ENCODE results near the gene TUBA8. TPM values are rescaled to one million over a fixed set of nuclear protein-coding genes. Genes with fewer than 3 reads are reported as not detected.
"Not testable (repeated sequence)": the region's sequence is repeated elsewhere in the genome, so short reads cannot be mapped to it uniquely, and the experiment has no call there.

Gene TUBA8
- total RNA-seq (2014; rRNA removed; shearing (Covaris generic)) (0.32 TPM in 1 of 2 replicates, not detected in the other), polyA plus RNA-seq (2016; fragmentation: Nextera tagmentation; extraction: Ambion mirVana) (0.13 TPM in 1 of 2 replicates, not detected in the other)

DNA sequence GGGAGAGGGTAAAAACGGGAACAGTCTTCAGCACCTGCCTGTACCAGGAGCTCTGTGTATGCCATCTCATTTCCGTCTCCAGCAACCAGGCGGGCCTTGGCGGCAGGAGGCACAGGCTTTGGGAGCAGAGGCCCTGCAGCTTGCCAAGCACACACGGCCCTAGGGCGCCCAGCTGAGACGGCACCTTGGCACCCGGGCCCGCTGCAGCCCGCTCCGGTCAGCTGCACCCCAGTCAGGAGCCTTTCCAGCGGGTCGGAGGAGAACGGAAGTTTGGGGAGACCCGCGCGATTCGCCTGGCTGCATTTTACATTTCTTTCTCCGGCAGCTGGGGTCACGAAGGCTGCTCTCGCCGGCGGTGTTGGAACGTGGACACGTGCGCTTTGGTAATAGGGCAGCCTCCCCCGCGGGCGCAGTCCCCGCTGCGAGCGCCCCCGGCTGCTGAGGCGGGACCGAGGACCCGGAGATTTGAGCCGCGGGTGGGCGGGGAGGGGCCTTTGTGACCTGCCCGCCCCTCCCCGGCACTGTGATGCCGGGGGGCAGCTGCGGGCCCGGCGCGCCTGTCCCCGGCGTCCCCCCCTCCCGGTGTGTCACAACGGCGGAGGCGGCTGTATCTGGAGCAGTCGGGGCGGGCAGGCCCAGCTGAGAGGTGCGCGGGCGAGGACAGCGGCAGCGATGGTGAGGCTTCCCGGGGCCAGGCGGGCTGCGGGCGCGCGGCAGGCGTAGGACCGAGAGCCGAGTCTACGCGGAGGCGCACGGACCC, at the start of gene TUBA8:
Gene TUBA8 (plus strand): TSS at position 616 of the 760 bp plus-strand sequence. CDS start 57 bp downstream, at position 673.
- peak; percentile 75 for DNase-seq
- Histone ChIP-seq H3K4me3 (peak within 1 kb of the TSS; percentile 68), H3K79me2 (ENCODE audit: insufficient read depth) (no peaks in the 10 kb centered on the region), H3K27me3 (replicated peaks; ENCODE audit: insufficient read depth) (no peaks in the 10 kb centered on the region), H3K4me2 (ENCODE audit: unreplicated experiment) (peak within 1 kb of the TSS; percentile 65), H3K27ac (no peak within 1 kb of the TSS), H4K20me1 (ENCODE audit: insufficient read depth) (no peaks in the 10 kb centered on the region), H3K9me3 (ENCODE audit: low read depth) (no peaks in the 10 kb centered on the region), H2AFZ (peak within 1 kb of the TSS; percentile 37), H3K4me1 (ENCODE audit: insufficient read depth) (no peaks in the 10 kb centered on the region), H3F3A (ENCODE audit: insufficient read depth) (peaks cover 7% of the 10 kb centered on the region), H3K36me3 (ENCODE audit: low read depth) (no peaks in the 10 kb centered on the region), H3K9ac (peak within 1 kb of the TSS; percentile 29), H3K9me2 (ENCODE audit: insufficient read depth) (no peaks in the 10 kb centered on the region)
- TF ChIP-seq EZH2phosphoT487 (IDR thresholded peaks at IDR 0.05; ENCODE audit: insufficient read depth, low read depth) = no peak
- no peak for TF ChIP-seq EZH2 (IDR thresholded peaks at IDR 0.05; ENCODE audit: insufficient read depth, poor library complexity, severe bottlenecking)
- WGBS, 2 experiments (ENCODE audit: low coverage in 1 of 2, low lambda C conversion rate in 2 of 2, missing lambda C conversion rate in 2 of 2) = 2 to 3% methylated on average over 42 to 62 of the region's 72 CpGs
- in situ Hi-C loops (cut with MboI) = no loop called here

DNA sequence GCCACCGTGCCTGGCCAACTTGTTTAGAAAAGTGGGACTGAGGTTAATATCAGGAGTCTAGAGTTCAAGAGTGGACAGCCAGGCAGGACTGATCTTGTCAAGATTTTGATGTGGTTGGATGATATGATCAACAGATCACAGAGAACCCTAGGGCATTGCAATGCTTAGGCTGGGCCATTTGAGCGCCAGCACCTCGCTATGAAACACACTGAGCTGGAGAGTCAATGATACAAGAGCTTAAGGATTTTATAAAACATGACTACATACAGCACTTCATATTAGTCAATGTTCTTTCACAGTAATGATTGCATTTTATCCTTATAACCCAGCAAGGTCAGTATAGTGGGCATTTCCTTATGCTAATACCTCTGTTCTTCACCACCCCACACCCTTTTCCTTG, 48.2 kb upstream of the TUBA8 start:
- peaks cover 29% of the 10 kb centered on the region for H3K4me1 ChIP-seq (ENCODE audit: insufficient read depth)
- H3K27me3 ChIP-seq (replicated peaks; ENCODE audit: insufficient read depth) = no peaks in the 10 kb centered on the region
- H3K9me3 ChIP-seq (ENCODE audit: low read depth) = no peaks in the 10 kb centered on the region
- no peaks in the 10 kb centered on the region for H3K36me3 ChIP-seq (ENCODE audit: low read depth)
- H3K9me2 ChIP-seq (ENCODE audit: insufficient read depth) = no peaks in the 10 kb centered on the region
- TF ChIP-seq EZH2phosphoT487 (IDR thresholded peaks at IDR 0.05; ENCODE audit: insufficient read depth, low read depth) = no peak
- no peak for TF ChIP-seq EZH2 (IDR thresholded peaks at IDR 0.05; ENCODE audit: insufficient read depth, poor library complexity, severe bottlenecking)
- in situ Hi-C loops (cut with MboI) = no loop called here
- no peak for DNase-seq
- H3K4me3 ChIP-seq = no peak overlapping the region
- no peaks in the 10 kb centered on the region for H3K79me2 ChIP-seq (ENCODE audit: insufficient read depth)
- H2AFZ ChIP-seq = no peak overlapping the region
- no peaks in the 10 kb centered on the region for H4K20me1 ChIP-seq (ENCODE audit: insufficient read depth)
- WGBS, 2 experiments (ENCODE audit: low coverage in 1 of 2, low lambda C conversion rate in 2 of 2, missing lambda C conversion rate in 2 of 2) = 95 to 100% methylated on average over 3 of the region's 3 CpGs
- H3K4me2 ChIP-seq (ENCODE audit: unreplicated experiment) = no peak overlapping the region
- H3K9ac ChIP-seq = no peak overlapping the region
- H3K27ac ChIP-seq = no peak overlapping the region
- H3F3A ChIP-seq (ENCODE audit: insufficient read depth) = peaks cover 16% of the 10 kb centered on the region

DNA sequence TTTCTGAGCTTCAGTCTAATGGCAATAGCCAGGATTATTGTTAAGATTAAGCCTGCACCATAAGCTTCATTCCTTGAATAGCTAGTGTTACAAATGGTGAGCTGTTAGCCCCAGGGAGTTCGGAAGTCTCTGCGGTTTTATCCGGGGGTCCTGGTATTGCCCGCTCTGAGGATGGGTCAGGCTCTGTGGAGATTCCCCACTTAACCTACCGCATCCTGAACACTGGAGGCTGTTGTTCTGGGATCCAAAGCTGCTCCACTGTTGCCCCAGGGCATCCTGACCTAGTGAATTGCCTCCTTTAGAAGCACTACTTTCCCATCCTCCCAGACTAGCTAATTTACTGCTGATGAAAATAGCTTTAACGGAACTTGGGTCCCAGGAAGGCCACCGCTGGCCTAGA, 47.3 kb upstream of the TUBA8 start:
- peaks cover 8% of the 10 kb centered on the region for H3F3A ChIP-seq (ENCODE audit: insufficient read depth)
- H3K9me3 ChIP-seq (ENCODE audit: low read depth) = no peaks in the 10 kb centered on the region
- H3K27me3 ChIP-seq (replicated peaks; ENCODE audit: insufficient read depth) = no peaks in the 10 kb centered on the region
- no peaks in the 10 kb centered on the region for H3K36me3 ChIP-seq (ENCODE audit: low read depth)
- peaks cover 30% of the 10 kb centered on the region for H3K4me1 ChIP-seq (ENCODE audit: insufficient read depth)
- no peak overlapping the region for H3K27ac ChIP-seq
- TF ChIP-seq EZH2 (IDR thresholded peaks at IDR 0.05; ENCODE audit: insufficient read depth, poor library complexity, severe bottlenecking) = no peak
- TF ChIP-seq EZH2phosphoT487 (IDR thresholded peaks at IDR 0.05; ENCODE audit: insufficient read depth, low read depth) = no peak
- H3K4me3 ChIP-seq = no peak overlapping the region
- in situ Hi-C loops (cut with MboI) = no loop called here
- no peaks in the 10 kb centered on the region for H4K20me1 ChIP-seq (ENCODE audit: insufficient read depth)
- H3K9ac ChIP-seq = no peak overlapping the region
- no peak overlapping the region for H2AFZ ChIP-seq
- H3K79me2 ChIP-seq (ENCODE audit: insufficient read depth) = no peaks in the 10 kb centered on the region
- 96 to 99% methylated on average over 7 of the region's 7 CpGs for WGBS, 2 experiments (ENCODE audit: low coverage in 1 of 2, low lambda C conversion rate in 2 of 2, missing lambda C conversion rate in 2 of 2)
- DNase-seq = no peak
- H3K4me2 ChIP-seq (ENCODE audit: unreplicated experiment) = no peak overlapping the region
- H3K9me2 ChIP-seq (ENCODE audit: insufficient read depth) = no peaks in the 10 kb centered on the region

DNA sequence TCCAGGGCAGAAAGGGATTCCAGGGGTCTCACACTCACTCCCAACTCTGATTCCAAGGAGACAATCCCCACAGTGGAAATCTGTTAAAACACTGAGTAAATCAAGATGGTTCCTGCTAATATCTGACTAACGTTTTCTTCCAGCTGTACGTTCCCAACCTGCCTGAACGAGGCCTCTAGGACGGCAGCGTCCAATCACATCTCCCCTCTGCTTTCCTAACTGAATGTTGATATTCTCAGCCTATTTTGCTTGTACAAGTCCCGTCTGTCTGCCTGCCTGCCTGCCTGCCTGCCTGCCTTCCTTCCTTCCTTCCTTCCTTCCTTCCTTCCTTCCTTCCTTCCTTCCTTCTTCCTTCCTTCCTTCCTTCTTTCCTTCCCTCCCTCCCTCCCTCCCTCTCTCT, 46.9 kb upstream of the TUBA8 start:
- H3K9ac ChIP-seq; H3K79me2 ChIP-seq (ENCODE audit: insufficient read depth); H2AFZ ChIP-seq; H3F3A ChIP-seq (ENCODE audit: insufficient read depth); H4K20me1 ChIP-seq (ENCODE audit: insufficient read depth); H3K36me3 ChIP-seq (ENCODE audit: low read depth); H3K27me3 ChIP-seq (replicated peaks; ENCODE audit: insufficient read depth); in situ Hi-C loops (cut with MboI); H3K9me2 ChIP-seq (ENCODE audit: insufficient read depth); H3K27ac ChIP-seq; H3K9me3 ChIP-seq (ENCODE audit: low read depth); H3K4me2 ChIP-seq (ENCODE audit: unreplicated experiment); DNase-seq; H3K4me3 ChIP-seq: not testable (repeated sequence)
- peaks cover 33% of the 10 kb centered on the region for H3K4me1 ChIP-seq (ENCODE audit: insufficient read depth)
- 89 to 93% methylated on average over 6 of the region's 6 CpGs for WGBS, 2 experiments (ENCODE audit: low coverage in 1 of 2, low lambda C conversion rate in 2 of 2, missing lambda C conversion rate in 2 of 2)

All from GM23248 (cell line).